Measurements from ENCODE around the gene CAPS. TPM values are rescaled to one million over a fixed set of nuclear protein-coding genes. Genes with fewer than 3 reads are reported as not detected.

The CAPS gene
- total RNA-seq, 2 donors from 2014 or later, result 9.3 to 15.0 TPM

DNA sequence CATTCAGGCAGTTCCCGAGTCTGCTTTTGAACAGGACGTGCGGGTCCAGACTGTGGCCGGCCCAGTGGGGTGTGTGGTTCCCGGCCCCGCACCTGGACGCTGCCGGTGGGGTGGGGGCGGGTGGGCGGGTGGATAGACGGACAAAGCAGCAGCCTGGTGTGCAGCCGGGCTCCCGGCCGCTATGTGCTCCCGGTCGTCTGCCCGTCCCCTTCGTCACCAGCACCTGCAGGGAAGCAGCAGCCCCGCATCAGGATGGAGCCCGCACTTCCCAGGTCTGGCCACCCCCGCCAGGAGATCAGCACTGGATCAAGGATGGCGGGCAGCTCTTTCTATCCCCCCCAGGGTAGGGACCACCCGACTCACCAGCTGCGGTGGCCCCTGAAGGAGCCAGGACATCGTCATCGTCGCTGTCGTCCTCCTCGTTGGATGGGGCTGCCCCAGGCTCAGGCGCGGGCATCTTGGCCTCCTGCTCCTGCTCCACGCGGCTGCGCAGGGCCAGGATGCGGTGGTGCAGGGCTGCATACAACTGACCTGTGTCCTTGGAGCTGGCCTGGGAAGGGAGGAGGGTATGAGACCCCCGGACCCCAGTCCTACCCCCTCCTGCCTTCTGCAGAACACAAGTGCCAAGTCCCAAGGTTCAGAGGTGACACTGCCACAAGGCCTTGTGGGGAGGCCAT lies 3.5 kb downstream of the CAPS start:
- H3K27me3 ChIP-seq, result no peaks in the 10 kb centered on the region
- H3K4me1 ChIP-seq, result peaks cover 16% of the 10 kb centered on the region
- no peak overlapping the region for H3K27ac ChIP-seq
- TF ChIP-seq, protein P1, sequence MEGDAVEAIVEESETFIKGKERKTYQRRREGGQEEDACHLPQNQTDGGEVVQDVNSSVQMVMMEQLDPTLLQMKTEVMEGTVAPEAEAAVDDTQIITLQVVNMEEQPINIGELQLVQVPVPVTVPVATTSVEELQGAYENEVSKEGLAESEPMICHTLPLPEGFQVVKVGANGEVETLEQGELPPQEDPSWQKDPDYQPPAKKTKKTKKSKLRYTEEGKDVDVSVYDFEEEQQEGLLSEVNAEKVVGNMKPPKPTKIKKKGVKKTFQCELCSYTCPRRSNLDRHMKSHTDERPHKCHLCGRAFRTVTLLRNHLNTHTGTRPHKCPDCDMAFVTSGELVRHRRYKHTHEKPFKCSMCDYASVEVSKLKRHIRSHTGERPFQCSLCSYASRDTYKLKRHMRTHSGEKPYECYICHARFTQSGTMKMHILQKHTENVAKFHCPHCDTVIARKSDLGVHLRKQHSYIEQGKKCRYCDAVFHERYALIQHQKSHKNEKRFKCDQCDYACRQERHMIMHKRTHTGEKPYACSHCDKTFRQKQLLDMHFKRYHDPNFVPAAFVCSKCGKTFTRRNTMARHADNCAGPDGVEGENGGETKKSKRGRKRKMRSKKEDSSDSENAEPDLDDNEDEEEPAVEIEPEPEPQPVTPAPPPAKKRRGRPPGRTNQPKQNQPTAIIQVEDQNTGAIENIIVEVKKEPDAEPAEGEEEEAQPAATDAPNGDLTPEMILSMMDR (IDR thresholded peaks at IDR 0.05), result no peak
- intact Hi-C loops (cut with DNase I), result no loop called here
- no peak for DNase-seq
- H3K4me3 ChIP-seq, result no peak overlapping the region
- no peaks in the 10 kb centered on the region for H3K9me3 ChIP-seq
- peaks cover 29% of the 10 kb centered on the region for H3K36me3 ChIP-seq
- H3K9ac ChIP-seq (ENCODE audit: low read depth in 2 of 2, low read length in 2 of 2), result no peak overlapping the region

- H3K9ac ChIP-seq (ENCODE audit: low read depth in 2 of 2, low read length in 2 of 2), result no peak overlapping the region
- intact Hi-C loops (cut with DNase I), result no loop called here
- no peak overlapping the region for H3K27ac ChIP-seq
- peaks cover 16% of the 10 kb centered on the region for H3K4me1 ChIP-seq
- no peak overlapping the region for H3K4me3 ChIP-seq
- H3K36me3 ChIP-seq, result peaks cover 39% of the 10 kb centered on the region
- H3K9me3 ChIP-seq, result no peaks in the 10 kb centered on the region
- no peak for DNase-seq
- H3K27me3 ChIP-seq, result no peaks in the 10 kb centered on the region
- TF ChIP-seq, protein P1 (IDR thresholded peaks at IDR 0.05), result no peak
These were observed 4.5 kb downstream of the CAPS start for GRCh38 chr19:5918463-5919079.

GRCh38 chr19:5921516-5922160 lies 7.6 kb downstream of the CAPS start:
- Histone ChIP-seq H3K4me3 (no peak overlapping the region), H3K4me1 (no peaks in the 10 kb centered on the region), H3K9ac (ENCODE audit: low read depth in 2 of 2, low read length in 2 of 2) (no peak overlapping the region), H3K27ac (no peak overlapping the region), H3K9me3 (no peaks in the 10 kb centered on the region), H3K36me3 (peaks cover 37% of the 10 kb centered on the region), H3K27me3 (no peaks in the 10 kb centered on the region)
- TF ChIP-seq, protein P1 (IDR thresholded peaks at IDR 0.05), result no peak
- intact Hi-C loops (cut with DNase I), result no loop called here
- no peak for DNase-seq

- H3K27me3 ChIP-seq, result no peaks in the 10 kb centered on the region
- TF ChIP-seq, protein P1 (IDR thresholded peaks at IDR 0.05), result no peak
- no peak for DNase-seq
- no peaks in the 10 kb centered on the region for H3K9me3 ChIP-seq
- intact Hi-C loops (cut with DNase I), result no loop called here
- H3K4me3 ChIP-seq, result no peak overlapping the region
- no peak overlapping the region for H3K9ac ChIP-seq (ENCODE audit: low read depth in 2 of 2, low read length in 2 of 2)
- no peak overlapping the region for H3K27ac ChIP-seq
- H3K36me3 ChIP-seq, result peaks cover 32% of the 10 kb centered on the region
- H3K4me1 ChIP-seq, result no peaks in the 10 kb centered on the region
These were observed 8.1 kb downstream of the CAPS start for GRCh38 chr19:5922161-5922545.

- H3K27ac ChIP-seq, result no peak overlapping the region
- TF ChIP-seq, protein P1 (IDR thresholded peaks at IDR 0.05), result no peak
These were observed 9.3 kb downstream of the CAPS start for GRCh38 chr19:5923356-5923755.

More at GRCh38 chr19:5923356-5923755, 9.3 kb downstream of the CAPS start:
- H3K27me3 ChIP-seq, result no peaks in the 10 kb centered on the region
- H3K9me3 ChIP-seq, result no peaks in the 10 kb centered on the region
- no peak overlapping the region for H3K4me3 ChIP-seq
- intact Hi-C loops (cut with DNase I), result no loop called here
- H3K4me1 ChIP-seq, result no peaks in the 10 kb centered on the region
- peaks cover 23% of the 10 kb centered on the region for H3K36me3 ChIP-seq
- H3K9ac ChIP-seq (ENCODE audit: low read depth in 2 of 2, low read length in 2 of 2), result no peak overlapping the region
- no peak for DNase-seq
